Keratinocyte (primary cell): ENCODE data around the gene JAZF1. TPM values are rescaled to one million over a fixed set of nuclear protein-coding genes. Genes with fewer than 3 reads are reported as not detected.
A peak's percentile ranks its signal among the peaks of the same experiment; 100 is the strongest.

Source experiments
- DNase-seq: peaks from one replicate; pipeline ENCODE4 v3.0.0-alpha.2; 2011; ENCODE audit warnings: low read depth, missing footprints, low spot score
- FAIRE-seq: peaks from 2 replicates; lab custom pipeline; 2011; peaks lifted over from hg19 to GRCh38; lab: Jason Lieb, UNC
- H2AFZ ChIP-seq: 2 replicates; pipeline ENCODE4 v1.6.0; 2012; ENCODE audit warnings: low read length, control low read depth, inconsistent platforms; ENCODE audit not compliant: control insufficient read depth
- H3K27ac ChIP-seq: 2 replicates; pipeline ENCODE4 v1.5.1; 2011; ENCODE audit warnings: low read length; ENCODE audit not compliant: control insufficient read depth, insufficient read depth
- H3K27me3 ChIP-seq: 3 replicates; pipeline ENCODE4 v1.6.0; 2011; ENCODE audit warnings: low read length; ENCODE audit not compliant: control insufficient read depth, insufficient read depth; ENCODE audit errors: extremely low read depth
- H3K36me3 ChIP-seq, 2 experiments: 2 replicates in 1 of 2; 3 replicates in 1 of 2; pipeline ENCODE4 v1.5.1; 2011; ENCODE audit warnings: low read length in 2 of 2, mild to moderate bottlenecking in 1 of 2; ENCODE audit not compliant: control insufficient read depth in 2 of 2, insufficient read depth in 2 of 2; ENCODE audit errors: extremely low read depth in 1 of 2
- H3K4me1 ChIP-seq: 3 replicates; pipeline ENCODE4 v1.5.1; 2011; ENCODE audit warnings: low read length; ENCODE audit not compliant: control insufficient read depth, insufficient read depth; ENCODE audit errors: extremely low read depth
- H3K4me2 ChIP-seq: 3 replicates; pipeline ENCODE4 v1.6.0; 2011; ENCODE audit warnings: low read depth, low read length; ENCODE audit not compliant: control insufficient read depth, insufficient read depth; ENCODE audit errors: extremely low read depth
- H3K4me3 ChIP-seq, 3 experiments: fragments of 200-600 bp in 1 of 3; sonication (generic) in 1 of 3; 2 replicates in 2 of 3; 3 replicates in 1 of 3; pipeline ENCODE4 v1.5.1; 2011 to 2016; ENCODE audit warnings: low read length in 3 of 3, mild to moderate bottlenecking in 3 of 3, control low read depth in 2 of 3, inconsistent platforms in 1 of 3, low read depth in 1 of 3, mixed read lengths in 1 of 3, mixed run types in 1 of 3, moderate library complexity in 1 of 3; ENCODE audit not compliant: control insufficient read depth in 2 of 3, insufficient read depth in 2 of 3; ENCODE audit errors: extremely low read depth in 1 of 3
- H3K79me2 ChIP-seq: 2 replicates; pipeline ENCODE4 v1.6.0; 2012; ENCODE audit warnings: low read length; ENCODE audit not compliant: control insufficient read depth, insufficient read depth
- H3K9ac ChIP-seq: 3 replicates; pipeline ENCODE4 v1.6.0; 2011; ENCODE audit warnings: low read length; ENCODE audit not compliant: control insufficient read depth, insufficient read depth; ENCODE audit errors: extremely low read depth
- H3K9me1 ChIP-seq: 3 replicates; pipeline ENCODE4 v1.6.0; 2011; ENCODE audit warnings: low read length; ENCODE audit not compliant: control insufficient read depth, insufficient read depth; ENCODE audit errors: extremely low read depth
- H3K9me3 ChIP-seq: 2 replicates; pipeline ENCODE4 v1.5.1; 2012; ENCODE audit warnings: low read depth, low read length; ENCODE audit not compliant: control insufficient read depth
- H4K20me1 ChIP-seq: 3 replicates; pipeline ENCODE4 v1.6.0; 2011; ENCODE audit warnings: low read length; ENCODE audit not compliant: control insufficient read depth, insufficient read depth; ENCODE audit errors: extremely low read depth
- EZH2 ChIP-seq: IDR thresholded peaks from one replicate; pipeline ENCODE4 v1.6.1; 2012; ENCODE audit warnings: inconsistent platforms, mild to moderate bottlenecking, low read length, moderate library complexity
- dilution Hi-C: fragments of 300-500 bp; cut with MboI; formaldehyde crosslinking; loops from one replicate; pipeline ENCODE4 v1.7.0; 2020; ENCODE audit warnings: low sequenced_read_pairs; ENCODE audit not compliant: extremely low pct_ligation_motif_present
- polyA plus RNA-seq, 5 experiments: library from polyadenylated mRNA; depleted of rRNA in 3 of 5; stranded (reverse) in 3 of 5; stranded (forward) in 1 of 5; unstranded in 1 of 5; fragments of >200 nt; gene quantifications; 1 replicate in 1 of 5; 2 replicates in 3 of 5; 3 replicates in 1 of 5; pipeline versions ENCODE4 v1.2.1 to v1.2.3, GENCODE V29; 2011 to 2012; ENCODE audit warnings: missing spikeins in 2 of 5, low read depth in 1 of 5, low replicate concordance in 1 of 5
- TF ChIP-seq, protein P1 (sequence below), 3 experiments: IDR thresholded peaks in 1 of 3; conservative IDR thresholded peaks in 1 of 3; optimal IDR thresholded peaks in 1 of 3; 2 replicates in 2 of 3; 3 replicates in 1 of 3; pipeline versions ENCODE3 to v1.5.1; 2011; ENCODE audit warnings: low read length in 3 of 3, mild to moderate bottlenecking in 3 of 3, moderate library complexity in 2 of 3, control low read depth in 1 of 3, inconsistent platforms in 1 of 3; ENCODE audit not compliant: insufficient read depth in 2 of 3; ENCODE audit errors: extremely low read depth in 1 of 3

JAZF1 gene
- polyA plus RNA-seq, 1 donor (not counting 4 experiments of a cell fraction or from before 2014, with no cell fraction given): 2.5 TPM

DNA sequence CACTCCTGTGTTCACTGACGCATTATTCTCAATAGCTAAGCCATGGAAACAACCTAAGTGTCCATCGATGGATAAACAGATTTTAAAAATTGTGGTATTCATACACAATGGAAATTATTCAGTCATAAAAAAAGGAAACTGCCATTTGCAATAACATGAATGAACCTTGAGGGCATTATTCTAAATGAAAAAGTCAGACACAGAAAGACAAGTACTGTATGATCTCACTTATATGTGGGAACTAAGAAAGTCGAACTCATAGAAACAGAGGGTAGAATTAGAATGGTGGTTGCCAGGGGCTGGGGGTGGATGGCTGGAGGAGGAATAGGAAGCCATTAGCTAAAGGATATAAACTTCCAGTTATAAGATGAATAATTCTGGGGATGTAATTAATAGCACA lies 71.8 kb downstream of the JAZF1 start:
- FAIRE-seq (no peak), DNase-seq (no peak)
- TF ChIP-seq EZH2: no peak
- TF ChIP-seq, protein P1, sequence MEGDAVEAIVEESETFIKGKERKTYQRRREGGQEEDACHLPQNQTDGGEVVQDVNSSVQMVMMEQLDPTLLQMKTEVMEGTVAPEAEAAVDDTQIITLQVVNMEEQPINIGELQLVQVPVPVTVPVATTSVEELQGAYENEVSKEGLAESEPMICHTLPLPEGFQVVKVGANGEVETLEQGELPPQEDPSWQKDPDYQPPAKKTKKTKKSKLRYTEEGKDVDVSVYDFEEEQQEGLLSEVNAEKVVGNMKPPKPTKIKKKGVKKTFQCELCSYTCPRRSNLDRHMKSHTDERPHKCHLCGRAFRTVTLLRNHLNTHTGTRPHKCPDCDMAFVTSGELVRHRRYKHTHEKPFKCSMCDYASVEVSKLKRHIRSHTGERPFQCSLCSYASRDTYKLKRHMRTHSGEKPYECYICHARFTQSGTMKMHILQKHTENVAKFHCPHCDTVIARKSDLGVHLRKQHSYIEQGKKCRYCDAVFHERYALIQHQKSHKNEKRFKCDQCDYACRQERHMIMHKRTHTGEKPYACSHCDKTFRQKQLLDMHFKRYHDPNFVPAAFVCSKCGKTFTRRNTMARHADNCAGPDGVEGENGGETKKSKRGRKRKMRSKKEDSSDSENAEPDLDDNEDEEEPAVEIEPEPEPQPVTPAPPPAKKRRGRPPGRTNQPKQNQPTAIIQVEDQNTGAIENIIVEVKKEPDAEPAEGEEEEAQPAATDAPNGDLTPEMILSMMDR (optimal IDR thresholded peaks at IDR 0.05 in 1 of 3, IDR thresholded peaks at IDR 0.05 in 1 of 3, conservative IDR thresholded peaks at IDR 0.05 in 1 of 3; ENCODE audit: extremely low read depth in 1 of 3, insufficient read depth in 2 of 3, low read length in 3 of 3): no peak
- no peaks in the 10 kb centered on the region for H3K36me3 ChIP-seq
- H3K79me2 ChIP-seq: no peaks in the 10 kb centered on the region
- dilution Hi-C loops: no loop called here
- H3K4me3 ChIP-seq: no peak overlapping the region
- peaks cover 15% of the 10 kb centered on the region for H3K4me1 ChIP-seq
- H3K27ac ChIP-seq: no peak overlapping the region
- no peaks in the 10 kb centered on the region for H3K27me3 ChIP-seq
- no peaks in the 10 kb centered on the region for H3K9me1 ChIP-seq
- H2AFZ ChIP-seq: no peak overlapping the region
- no peak overlapping the region for H3K9ac ChIP-seq
- H3K4me2 ChIP-seq: no peak overlapping the region
- H4K20me1 ChIP-seq: no peaks in the 10 kb centered on the region
- H3K9me3 ChIP-seq: no peaks in the 10 kb centered on the region

DNA sequence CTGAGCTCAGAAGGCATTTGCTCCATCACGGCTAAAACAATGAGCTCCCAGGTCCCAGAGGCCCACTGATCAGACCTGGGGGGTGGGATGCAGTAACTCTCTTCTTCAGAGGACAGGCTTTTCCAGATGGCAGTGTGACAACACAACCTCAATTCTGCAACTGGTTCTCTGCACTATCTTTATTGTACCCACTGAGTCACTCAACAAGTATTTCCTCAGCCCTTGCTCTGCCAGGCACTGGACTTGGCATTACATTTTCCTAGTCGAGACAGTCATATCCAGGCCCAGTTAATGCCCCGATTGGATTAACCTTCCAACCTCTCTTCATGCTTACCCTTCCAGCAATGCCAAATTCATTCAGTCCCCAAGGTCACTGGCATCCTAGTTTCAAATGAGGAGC lies 72.6 kb downstream of the JAZF1 start:
- DNase-seq (no peak), FAIRE-seq (peak; percentile 79)
- Histone ChIP-seq H3K9me1 (no peaks in the 10 kb centered on the region), H3K9me3 (no peaks in the 10 kb centered on the region), H3K4me2 (no peak overlapping the region), H3K27me3 (no peaks in the 10 kb centered on the region), H3K36me3 (no peaks in the 10 kb centered on the region), H3K9ac (no peak overlapping the region), H3K27ac (no peak overlapping the region), H3K4me3 (no peak overlapping the region), H3K4me1 (peaks cover 18% of the 10 kb centered on the region), H4K20me1 (no peaks in the 10 kb centered on the region), H3K79me2 (no peaks in the 10 kb centered on the region), H2AFZ (no peak overlapping the region)
- dilution Hi-C loops: no loop called here
- TF ChIP-seq, protein P1 (optimal IDR thresholded peaks at IDR 0.05 in 1 of 3, IDR thresholded peaks at IDR 0.05 in 1 of 3, conservative IDR thresholded peaks at IDR 0.05 in 1 of 3; ENCODE audit: extremely low read depth in 1 of 3, insufficient read depth in 2 of 3, low read length in 3 of 3): no peak
- TF ChIP-seq EZH2: no peak
